ENCODE measurements around the gene SLC9A8. TPM values are rescaled to one million over a fixed set of nuclear protein-coding genes. Genes with fewer than 3 reads are reported as not detected.

SLC9A8 gene
- total RNA-seq, 2 experiments from 2014 or later = 22.0 to 30.3 TPM

DNA sequence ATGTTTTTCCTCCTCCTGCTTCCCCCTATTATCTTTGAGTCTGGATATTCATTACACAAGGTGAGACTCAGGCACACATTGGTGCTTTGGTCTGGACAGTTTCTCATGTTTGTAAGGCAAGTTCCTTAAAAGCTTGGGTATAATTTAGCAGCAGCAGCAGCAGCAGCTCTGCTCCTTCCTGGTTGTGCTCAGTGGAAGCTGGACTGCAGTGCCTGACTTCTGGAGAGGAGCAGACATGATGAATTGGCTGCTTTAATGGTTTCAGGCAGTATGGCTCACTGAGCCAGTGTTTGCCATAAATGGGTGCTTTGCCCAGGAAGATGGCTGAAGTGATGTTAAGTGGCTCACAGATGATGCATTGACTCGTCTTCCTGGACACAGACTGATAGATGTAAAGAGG is 32.4 kb downstream of the SLC9A8 start:
- Histone ChIP-seq H4K20me1 (ENCODE audit: insufficient read depth, low read length) (no peaks in the 10 kb centered on the region), H3K27ac (ENCODE audit: low read depth, low read length, poor library complexity, severe bottlenecking) (no peak overlapping the region), H3K4me2 (ENCODE audit: low read length) (no peak overlapping the region), H3K9me2 (ENCODE audit: insufficient read depth, low read length) (no peaks in the 10 kb centered on the region), H3K9me3 (ENCODE audit: low read length) (no peaks in the 10 kb centered on the region), H3K79me2 (ENCODE audit: insufficient read depth, low read depth, low read length) (no peaks in the 10 kb centered on the region), H3K4me3 (ENCODE audit: low read depth, low read length, poor library complexity, severe bottlenecking) (no peak overlapping the region), H3K36me3 (ENCODE audit: insufficient read depth, low read length) (peaks cover 44% of the 10 kb centered on the region), H3K4me1 (ENCODE audit: insufficient read depth, low read length, poor library complexity, severe bottlenecking) (no peaks in the 10 kb centered on the region), H2AFZ (ENCODE audit: low read length) (no peak overlapping the region)
- intact Hi-C loops (cut with micrococcal nuclease; ENCODE audit: unreplicated experiment) = no loop called here
- ChIA-PET POLR2A (interaction anchor here (0.5 to 1.6 kb wide), 3 partner anchors 15 to 188 kb away, joined by 3 to 4 read pairs (median 4); no protein-coding TSS in a partner anchor), CTCF (ENCODE audit: unreplicated experiment) (interaction anchor here (0.5 to 1.3 kb wide), 4 partner anchors 59 to 303 kb away, joined by 3 to 4 read pairs (median 4); no protein-coding TSS in a partner anchor)
- DNase-seq (ENCODE audit: low spot score) = no peak
- no TSS peak for BruUV-seq (replicated peaks)
- no peak for TF ChIP-seq EZH2phosphoT487 (IDR thresholded peaks at IDR 0.05; ENCODE audit: borderline replicate concordance, low read depth, low read length)
- TF ChIP-seq, protein P1, sequence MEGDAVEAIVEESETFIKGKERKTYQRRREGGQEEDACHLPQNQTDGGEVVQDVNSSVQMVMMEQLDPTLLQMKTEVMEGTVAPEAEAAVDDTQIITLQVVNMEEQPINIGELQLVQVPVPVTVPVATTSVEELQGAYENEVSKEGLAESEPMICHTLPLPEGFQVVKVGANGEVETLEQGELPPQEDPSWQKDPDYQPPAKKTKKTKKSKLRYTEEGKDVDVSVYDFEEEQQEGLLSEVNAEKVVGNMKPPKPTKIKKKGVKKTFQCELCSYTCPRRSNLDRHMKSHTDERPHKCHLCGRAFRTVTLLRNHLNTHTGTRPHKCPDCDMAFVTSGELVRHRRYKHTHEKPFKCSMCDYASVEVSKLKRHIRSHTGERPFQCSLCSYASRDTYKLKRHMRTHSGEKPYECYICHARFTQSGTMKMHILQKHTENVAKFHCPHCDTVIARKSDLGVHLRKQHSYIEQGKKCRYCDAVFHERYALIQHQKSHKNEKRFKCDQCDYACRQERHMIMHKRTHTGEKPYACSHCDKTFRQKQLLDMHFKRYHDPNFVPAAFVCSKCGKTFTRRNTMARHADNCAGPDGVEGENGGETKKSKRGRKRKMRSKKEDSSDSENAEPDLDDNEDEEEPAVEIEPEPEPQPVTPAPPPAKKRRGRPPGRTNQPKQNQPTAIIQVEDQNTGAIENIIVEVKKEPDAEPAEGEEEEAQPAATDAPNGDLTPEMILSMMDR (conservative IDR thresholded peaks at IDR 0.05; ENCODE audit: low read length) = no peak

DNA sequence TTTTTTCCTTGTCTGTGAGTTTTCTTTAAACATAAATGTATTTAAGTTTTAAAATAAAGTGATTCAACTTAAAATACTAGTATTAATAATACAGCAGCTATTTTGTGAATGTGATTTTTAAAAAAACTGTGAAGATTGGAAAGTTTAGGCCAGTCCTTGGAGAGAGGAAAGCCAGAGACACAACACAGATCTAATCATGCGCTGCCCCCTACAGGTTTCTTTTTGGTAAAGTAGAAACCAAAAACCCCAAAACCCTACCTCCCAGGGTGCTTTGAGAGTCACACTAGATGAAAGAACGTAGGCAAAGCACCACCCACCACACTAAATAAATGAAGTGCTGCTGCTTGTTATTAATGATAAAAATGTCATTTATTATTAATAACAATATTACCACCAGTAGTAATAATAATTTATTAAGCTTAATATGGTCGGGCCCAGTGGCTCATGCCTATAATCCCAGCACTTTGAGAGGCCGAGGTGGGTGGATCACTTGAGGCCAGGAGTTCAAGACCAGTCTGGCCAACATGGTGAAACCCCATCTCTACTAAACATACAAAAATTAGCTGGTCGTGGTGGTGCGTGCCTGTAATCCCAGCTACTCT is 33.7 kb downstream of the SLC9A8 start:
- Histone ChIP-seq H3K9me3 (ENCODE audit: low read length) (no peaks in the 10 kb centered on the region), H3K4me1 (ENCODE audit: insufficient read depth, low read length, poor library complexity, severe bottlenecking) (no peaks in the 10 kb centered on the region), H3K36me3 (ENCODE audit: insufficient read depth, low read length) (peaks cover 46% of the 10 kb centered on the region), H3K4me2 (ENCODE audit: low read length) (no peak overlapping the region), H2AFZ (ENCODE audit: low read length) (no peak overlapping the region), H4K20me1 (ENCODE audit: insufficient read depth, low read length) (no peaks in the 10 kb centered on the region), H3K9me2 (ENCODE audit: insufficient read depth, low read length) (no peaks in the 10 kb centered on the region), H3K27ac (ENCODE audit: low read depth, low read length, poor library complexity, severe bottlenecking) (no peak overlapping the region), H3K4me3 (ENCODE audit: low read depth, low read length, poor library complexity, severe bottlenecking) (no peak overlapping the region), H3K79me2 (ENCODE audit: insufficient read depth, low read depth, low read length) (no peaks in the 10 kb centered on the region)
- peak; percentile 77 for DNase-seq (ENCODE audit: low spot score)
- BruUV-seq (replicated peaks) = no TSS peak
- intact Hi-C loops (cut with micrococcal nuclease; ENCODE audit: unreplicated experiment) = loop anchor here (1.0 to 2.0 kb wide), 2 partner anchors 235 to 304 kb away; no protein-coding TSS in a partner anchor
- ChIA-PET CTCF (ENCODE audit: unreplicated experiment) (interaction anchor here (0.5 to 1.3 kb wide), 4 partner anchors 34 to 304 kb away, joined by 3 to 4 read pairs (median 4); no protein-coding TSS in a partner anchor), POLR2A (interaction anchor here (0.5 to 1.6 kb wide), 7 partner anchors 26 to 235 kb away, joined by 3 to 5 read pairs (median 3); no protein-coding TSS in a partner anchor)
- TF ChIP-seq, protein P1 (conservative IDR thresholded peaks at IDR 0.05; ENCODE audit: low read length) = peak; percentile 92
- TF ChIP-seq EZH2phosphoT487 (IDR thresholded peaks at IDR 0.05; ENCODE audit: borderline replicate concordance, low read depth, low read length) = no peak

All from OCI-LY7 (cell line).